Omental fat pad (tissue), 4 donors: Measurements from ENCODE around the gene SEMA4F. TPM values are rescaled to one million over a fixed set of nuclear protein-coding genes. Genes with fewer than 3 reads are reported as not detected.
A peak's percentile ranks its signal among the peaks of the same experiment; 100 is the strongest.

ENCODE experiments used
- ATAC-seq: fragments of 150-250 bp; one replicate; pipeline ENCODE4 v1.9.1; 2016; ENCODE audit warnings: mild to moderate bottlenecking, moderate library complexity; ENCODE audit not compliant: low FRiP score
- DNase-seq: peaks from one replicate; pipeline ENCODE4 v3.0.0-alpha.2; 2019; ENCODE audit warnings: low spot score
- total RNA-seq, 4 donors: library from RNA; depleted of rRNA; stranded (reverse); fragments of >200 nt; gene quantifications; one replicate each; pipeline ENCODE4 v1.1.0, GENCODE V29; 2016
- TF ChIP-seq, protein P1 (sequence below), 3 donors: fragments of 450-650 bp; IDR thresholded peaks; one replicate each; pipeline ENCODE4 v1.5.1; 2016 to 2017; ENCODE audit warnings: antibody characterized with exemption in 3 of 3, mild to moderate bottlenecking in 3 of 3, moderate library complexity in 2 of 3

The SEMA4F gene
- total RNA-seq, 4 donors from 2014 or later = 3.5 to 7.3 (median 5.3) TPM

DNA sequence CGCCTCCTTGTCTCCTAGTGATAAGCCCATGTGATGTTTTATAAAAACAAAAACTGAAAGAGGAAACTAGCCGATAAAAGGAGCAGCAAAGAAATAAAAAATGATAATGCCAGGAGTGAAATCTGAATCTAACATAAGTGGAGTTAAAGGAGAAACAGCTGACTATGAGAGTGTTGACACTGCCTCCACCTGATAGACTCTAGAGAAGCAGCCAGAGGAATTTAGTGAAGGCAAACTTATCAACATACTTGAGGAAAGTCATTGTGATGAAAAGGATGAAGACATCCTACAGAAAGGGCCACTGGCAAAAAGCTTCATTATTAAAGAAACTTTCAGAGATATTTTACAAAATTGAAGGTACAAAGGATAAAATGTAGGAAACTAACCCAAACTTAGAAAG is 7.8 kb upstream of the SEMA4F start:
- ATAC-seq (no peak), DNase-seq (no peak)
- TF ChIP-seq, protein P1, sequence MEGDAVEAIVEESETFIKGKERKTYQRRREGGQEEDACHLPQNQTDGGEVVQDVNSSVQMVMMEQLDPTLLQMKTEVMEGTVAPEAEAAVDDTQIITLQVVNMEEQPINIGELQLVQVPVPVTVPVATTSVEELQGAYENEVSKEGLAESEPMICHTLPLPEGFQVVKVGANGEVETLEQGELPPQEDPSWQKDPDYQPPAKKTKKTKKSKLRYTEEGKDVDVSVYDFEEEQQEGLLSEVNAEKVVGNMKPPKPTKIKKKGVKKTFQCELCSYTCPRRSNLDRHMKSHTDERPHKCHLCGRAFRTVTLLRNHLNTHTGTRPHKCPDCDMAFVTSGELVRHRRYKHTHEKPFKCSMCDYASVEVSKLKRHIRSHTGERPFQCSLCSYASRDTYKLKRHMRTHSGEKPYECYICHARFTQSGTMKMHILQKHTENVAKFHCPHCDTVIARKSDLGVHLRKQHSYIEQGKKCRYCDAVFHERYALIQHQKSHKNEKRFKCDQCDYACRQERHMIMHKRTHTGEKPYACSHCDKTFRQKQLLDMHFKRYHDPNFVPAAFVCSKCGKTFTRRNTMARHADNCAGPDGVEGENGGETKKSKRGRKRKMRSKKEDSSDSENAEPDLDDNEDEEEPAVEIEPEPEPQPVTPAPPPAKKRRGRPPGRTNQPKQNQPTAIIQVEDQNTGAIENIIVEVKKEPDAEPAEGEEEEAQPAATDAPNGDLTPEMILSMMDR (IDR thresholded peaks at IDR 0.05) = no peak

DNA sequence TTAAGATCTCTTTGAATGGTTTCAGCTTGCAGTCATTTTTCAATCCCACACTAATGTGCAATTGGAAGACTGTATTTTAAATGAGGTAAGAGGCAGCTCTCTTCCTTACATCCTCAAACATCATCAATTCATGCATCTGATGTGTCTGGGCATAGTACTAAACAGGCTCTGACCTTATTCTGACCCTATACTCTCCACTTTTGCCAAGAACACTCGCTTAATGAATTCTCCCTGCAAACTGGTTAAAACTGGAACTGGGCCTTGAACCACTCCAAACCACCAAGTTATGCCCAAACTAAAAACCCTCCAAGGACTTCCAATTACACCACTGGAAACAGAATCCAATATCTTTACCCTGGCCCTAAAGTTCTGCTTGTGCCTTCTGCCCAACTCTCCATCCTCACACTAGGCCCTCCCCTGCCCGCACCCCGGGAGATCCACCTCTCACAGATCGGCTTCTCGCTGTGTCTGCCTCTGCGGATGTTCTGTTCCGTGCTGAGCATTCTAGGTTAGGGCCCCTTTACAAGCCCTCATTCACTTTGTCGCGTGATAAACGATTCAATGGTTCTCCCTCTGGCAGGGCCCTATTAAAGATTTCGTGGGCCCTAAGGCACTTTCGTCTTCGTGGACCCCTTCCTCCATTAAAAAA is 7.1 kb upstream of the SEMA4F start:
- TF ChIP-seq, protein P1 (IDR thresholded peaks at IDR 0.05) = no peak
- ATAC-seq (no peak), DNase-seq (no peak)

DNA sequence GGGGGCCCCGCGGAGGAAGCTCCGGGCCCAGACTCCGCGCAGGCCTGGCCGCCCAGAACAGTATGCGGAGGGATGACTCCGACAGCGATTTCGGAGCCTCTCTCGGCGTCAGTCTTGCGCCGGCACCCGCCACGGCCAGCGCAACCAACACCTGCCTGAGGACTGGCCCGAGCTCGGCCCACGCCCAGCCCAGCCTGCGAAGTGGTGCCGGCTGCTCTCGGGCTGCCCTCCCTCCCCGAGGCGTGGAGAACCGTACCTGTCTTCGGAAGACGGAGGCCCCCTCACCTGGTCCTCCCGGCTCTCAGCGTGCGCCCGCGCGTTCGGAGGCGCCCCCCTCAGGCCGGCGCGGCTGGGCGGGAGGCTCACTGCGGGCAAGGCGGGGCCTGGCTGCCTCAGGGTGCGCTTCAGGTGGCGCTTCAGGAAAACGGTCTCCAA is 6.0 kb upstream of the SEMA4F start, which contains the start of gene M1AP:
Gene M1AP, minus strand, starts transcription at position 322 of the 435 bp plus-strand sequence. CDS start 8,055 bp downstream, outside the sequence.
- ATAC-seq (peak; percentile 65), DNase-seq (no peak)
- TF ChIP-seq, protein P1 (IDR thresholded peaks at IDR 0.05) = no peak

DNA sequence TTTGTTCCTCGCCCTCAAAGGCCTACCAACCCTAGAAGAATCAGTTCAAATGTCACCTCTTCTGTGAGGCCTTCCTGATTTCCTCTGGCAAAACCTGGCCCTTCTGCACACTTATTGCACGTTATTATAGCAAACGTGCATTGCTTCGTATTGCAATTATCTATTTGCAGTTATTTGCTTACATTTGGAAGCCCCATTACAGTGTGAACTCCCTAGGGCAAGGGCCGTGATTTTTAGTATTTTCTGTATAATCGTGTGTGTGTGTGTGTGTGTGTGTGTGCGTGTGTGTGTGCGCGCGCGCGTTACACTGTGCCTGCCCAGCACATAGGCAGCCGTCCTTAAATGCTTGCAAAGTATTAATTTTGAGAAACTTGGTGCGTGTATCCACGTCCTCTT is 460 bp upstream of the SEMA4F start:
- DNase-seq (no peak), ATAC-seq (peak; percentile 4)

DNA sequence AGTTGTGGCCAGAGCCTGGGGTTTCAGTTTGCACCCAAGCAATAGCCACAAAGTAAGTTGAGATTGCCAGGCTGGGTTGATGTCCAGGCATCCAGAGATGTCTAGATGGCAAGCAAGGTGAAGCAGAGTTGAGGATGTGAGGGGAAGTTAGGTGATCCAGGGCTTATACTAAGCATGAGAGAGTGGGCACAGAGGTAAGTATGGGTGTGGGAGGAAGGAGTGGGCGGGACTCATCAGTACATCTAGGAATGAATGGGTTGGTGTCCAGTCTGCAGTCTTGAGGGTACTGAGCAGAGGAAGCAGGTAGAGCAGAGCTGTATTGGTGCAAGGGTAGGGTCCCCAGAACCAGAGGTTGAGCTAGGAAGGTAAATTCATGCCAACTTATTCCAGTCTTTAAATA is 1.5 kb downstream of the SEMA4F start:
- TF ChIP-seq, protein P1 (IDR thresholded peaks at IDR 0.05) = no peak
- DNase-seq = no peak
- no peak for ATAC-seq

More for the DNA sequence above, 460 bp upstream of the SEMA4F start:
- TF ChIP-seq, protein P1 (IDR thresholded peaks at IDR 0.05) = no peak

DNA sequence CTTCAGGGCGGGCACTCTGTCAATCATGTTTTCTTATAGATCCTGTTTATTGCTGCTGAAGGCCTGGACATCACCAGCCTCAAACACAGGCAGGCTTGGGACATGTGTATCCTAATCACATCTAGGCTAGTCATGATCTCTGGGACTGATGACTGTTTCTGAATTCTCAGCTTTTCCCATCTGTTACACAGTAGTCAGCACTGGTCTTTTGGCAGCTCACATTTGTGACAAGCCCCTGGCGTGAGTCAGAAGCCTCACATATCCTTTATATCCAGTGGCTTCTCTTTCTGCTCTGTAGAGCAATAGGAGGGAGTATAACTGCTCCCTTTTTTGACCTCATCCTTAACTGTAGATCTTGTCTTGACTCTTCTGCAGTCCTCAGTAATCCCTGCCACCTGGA is 4.5 kb downstream of the SEMA4F start:
- DNase-seq (no peak), ATAC-seq (no peak)
- TF ChIP-seq, protein P1 (IDR thresholded peaks at IDR 0.05) = no peak

DNA sequence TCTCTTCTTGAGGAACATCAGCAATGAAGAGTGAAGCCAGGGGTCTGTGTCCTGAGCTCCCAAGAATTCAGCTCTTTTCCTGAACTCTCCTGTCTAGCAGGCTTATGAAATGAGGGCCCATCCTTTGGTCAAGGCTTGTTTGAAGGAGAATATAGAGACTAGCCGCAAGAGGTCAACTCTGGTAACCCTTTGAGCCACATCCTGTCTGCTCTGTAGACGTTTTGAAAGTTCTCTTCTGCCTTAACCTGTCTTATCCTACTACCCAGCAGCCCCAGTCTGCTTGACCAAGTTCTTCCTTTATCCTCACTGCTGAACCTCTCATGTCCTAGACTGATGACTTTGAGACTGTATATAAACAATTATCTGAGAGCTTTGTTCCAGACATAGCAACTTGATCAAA is 5.4 kb downstream of the SEMA4F start:
- no peak for DNase-seq
- no peak for ATAC-seq

More for the DNA sequence above, 5.4 kb downstream of the SEMA4F start:
- TF ChIP-seq, protein P1 (IDR thresholded peaks at IDR 0.05) = no peak
